CD4-positive, alpha-beta T cell treated with Interferon alpha-2 for 1 hour (primary cell): Measurements from ENCODE around the gene COL26A1.
"Not testable (repeated sequence)": the region's sequence is repeated elsewhere in the genome, so short reads cannot be mapped to it uniquely, and the experiment has no call there.

Experiments
- DNase-seq, 2 donors: peaks; one replicate each; pipeline ENCODE4 v3.0.0-alpha.2; 2020 to 2022

The COL26A1 gene

GRCh38 chr7:101453617-101454016 lies 90.9 kb downstream of the COL26A1 start:
- no peak for DNase-seq

GRCh38 chr7:101457001-101457750 lies 94.5 kb downstream of the COL26A1 start:
- DNase-seq, result no peak

- no peak for DNase-seq
These were observed 102.5 kb downstream of the COL26A1 start for GRCh38 chr7:101465131-101465530.

GRCh38 chr7:101465576-101466196 lies 103.0 kb downstream of the COL26A1 start:
- no peak for DNase-seq

- no peak for DNase-seq
These were observed 104.2 kb downstream of the COL26A1 start for GRCh38 chr7:101466871-101467270.

GRCh38 chr7:101468546-101469275 lies 106.0 kb downstream of the COL26A1 start:
- DNase-seq, result no peak

GRCh38 chr7:101470668-101471487 lies 108.2 kb downstream of the COL26A1 start:
- DNase-seq, result no peak

- no peak for DNase-seq
These were observed 111.5 kb downstream of the COL26A1 start for GRCh38 chr7:101474178-101474577.

GRCh38 chr7:101475691-101476090 lies 113.0 kb downstream of the COL26A1 start:
- DNase-seq, result not testable (repeated sequence)

GRCh38 chr7:101479217-101479616 lies 116.5 kb downstream of the COL26A1 start:
- no peak for DNase-seq

- not testable (repeated sequence) for DNase-seq
These were observed 123.4 kb downstream of the COL26A1 start for GRCh38 chr7:101486056-101486432.

- DNase-seq, result no peak
These were observed 123.9 kb downstream of the COL26A1 start for GRCh38 chr7:101486433-101487104.

- no peak for DNase-seq
These were observed 124.4 kb downstream of the COL26A1 start for GRCh38 chr7:101487105-101487458.

- no peak for DNase-seq
These were observed 125.1 kb downstream of the COL26A1 start for GRCh38 chr7:101487753-101488152.

- no peak for DNase-seq
These were observed 126.3 kb downstream of the COL26A1 start for GRCh38 chr7:101488826-101489572.

- not testable (repeated sequence) for DNase-seq
These were observed 127.8 kb downstream of the COL26A1 start for GRCh38 chr7:101490439-101490838.

GRCh38 chr7:101491442-101491841 lies 128.8 kb downstream of the COL26A1 start:
- DNase-seq, result not testable (repeated sequence)

- DNase-seq, result no peak
These were observed 132.1 kb downstream of the COL26A1 start for GRCh38 chr7:101494602-101495329.

GRCh38 chr7:101496017-101496416 lies 133.3 kb downstream of the COL26A1 start:
- no peak for DNase-seq

- no peak for DNase-seq
These were observed 138.7 kb downstream of the COL26A1 start for GRCh38 chr7:101501351-101501750.
